Muscle of leg (tissue), 11 donors: ENCODE data around the gene RAB17. TPM values are rescaled to one million over a fixed set of nuclear protein-coding genes. Genes with fewer than 3 reads are reported as not detected.

ENCODE experiments used
- DNase-seq: peaks from one replicate; pipeline ENCODE4 v3.0.0; 2013
- H3K27ac ChIP-seq: one replicate; pipeline ENCODE4 v1.5.1; 2013; ENCODE audit warnings: mild to moderate bottlenecking, low read length, control low read depth
- H3K27me3 ChIP-seq: one replicate; pipeline ENCODE4 v1.6.1; 2013; ENCODE audit warnings: low read length; ENCODE audit not compliant: control insufficient read depth, insufficient read depth
- H3K36me3 ChIP-seq: one replicate; pipeline ENCODE4 v1.6.1; 2013; ENCODE audit warnings: low read length; ENCODE audit not compliant: control insufficient read depth, insufficient read depth
- H3K4me1 ChIP-seq: one replicate; pipeline ENCODE4 v1.6.1; 2013; ENCODE audit warnings: low read length; ENCODE audit not compliant: control insufficient read depth, insufficient read depth
- H3K4me3 ChIP-seq: one replicate; pipeline ENCODE4 v1.5.1; 2013; ENCODE audit warnings: low read length, control low read depth
- H3K9me3 ChIP-seq: replicated peaks from 2 replicates; pipeline ENCODE4 v1.6.1; 2013; ENCODE audit warnings: low read depth, low read length; ENCODE audit not compliant: control insufficient read depth
- WGBS: methylation state at CpG from one replicate; pipeline ENCODE4 v1.1.5; 2013; ENCODE audit warnings: missing lambda C conversion rate; ENCODE audit not compliant: insufficient coverage; 5-methylcytosine and 5-hydroxymethylcytosine counted together
- polyA plus RNA-seq, 8 donors: library from polyadenylated mRNA; unstranded; fragments of 120-200 nt; gene quantifications; one replicate each; pipeline versions ENCODE4 v1.2.1 to v1.2.3, GENCODE V29; 2013; ENCODE audit warnings: inconsistent platforms in 1 of 8, low replicate concordance in 1 of 8; ENCODE audit not compliant: insufficient read length in 8 of 8, insufficient read depth in 1 of 8
- total RNA-seq: library from RNA; stranded (reverse); fragments of 120-200 nt; gene quantifications from one replicate; pipeline ENCODE4 v1.2.4, GENCODE V29; 2013

Gene RAB17
- total and polyA plus RNA-seq, 9 donors: 0.89 to 9.4 (median 1.2) TPM

- Histone ChIP-seq H3K27me3 (peaks cover 2% of the 10 kb centered on the region), H3K4me1 (peaks cover 66% of the 10 kb centered on the region), H3K4me3 (no peak overlapping the region), H3K27ac (peak overlapping the region; percentile 89), H3K9me3 (peaks cover 5% of the 10 kb centered on the region), H3K36me3 (peaks cover 32% of the 10 kb centered on the region)
- DNase-seq: no peak
- 84% methylated on average over 8 of the region's 14 CpGs for WGBS
Observed at GRCh38 chr2:237631007-237631785, 40.7 kb upstream of the RAB17 start.

GRCh38 chr2:237630216-237631000, 39.9 kb upstream of the RAB17 start:
- peaks cover 32% of the 10 kb centered on the region for H3K36me3 ChIP-seq
- DNase-seq: no peak
- peaks cover 74% of the 10 kb centered on the region for H3K4me1 ChIP-seq
- peak overlapping the region; percentile 89 for H3K27ac ChIP-seq
- no peak overlapping the region for H3K4me3 ChIP-seq
- 83% methylated on average over 11 of the region's 12 CpGs for WGBS
- H3K9me3 ChIP-seq: peaks cover 5% of the 10 kb centered on the region
- H3K27me3 ChIP-seq: peaks cover 2% of the 10 kb centered on the region

DNA sequence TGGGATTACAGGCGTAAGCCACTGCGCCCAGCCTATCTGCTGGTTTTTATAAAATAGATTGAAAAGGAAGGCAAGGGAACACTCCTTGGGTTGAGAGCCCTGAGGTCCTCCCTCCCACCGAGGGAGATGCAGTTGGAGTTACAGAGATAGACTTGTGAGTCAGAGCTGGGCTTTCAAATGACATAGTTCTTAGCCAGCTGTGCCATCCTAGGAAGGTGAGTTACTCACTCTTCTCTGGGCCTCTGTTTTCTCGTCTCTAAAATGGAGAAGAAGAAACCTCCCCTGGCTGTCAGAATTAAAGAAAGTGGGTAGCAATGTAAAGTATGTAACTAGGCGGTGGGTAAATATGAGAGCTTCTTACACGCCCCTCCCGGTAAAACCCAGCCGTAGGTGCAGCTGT, 39.2 kb upstream of the RAB17 start:
- Histone ChIP-seq H3K27ac (peak overlapping the region; percentile 89), H3K4me3 (no peak overlapping the region), H3K4me1 (peaks cover 80% of the 10 kb centered on the region), H3K36me3 (peaks cover 32% of the 10 kb centered on the region), H3K27me3 (peaks cover 2% of the 10 kb centered on the region), H3K9me3 (peaks cover 3% of the 10 kb centered on the region)
- 89% methylated on average over 3 of the region's 8 CpGs for WGBS
- peak; percentile 42 for DNase-seq

DNA sequence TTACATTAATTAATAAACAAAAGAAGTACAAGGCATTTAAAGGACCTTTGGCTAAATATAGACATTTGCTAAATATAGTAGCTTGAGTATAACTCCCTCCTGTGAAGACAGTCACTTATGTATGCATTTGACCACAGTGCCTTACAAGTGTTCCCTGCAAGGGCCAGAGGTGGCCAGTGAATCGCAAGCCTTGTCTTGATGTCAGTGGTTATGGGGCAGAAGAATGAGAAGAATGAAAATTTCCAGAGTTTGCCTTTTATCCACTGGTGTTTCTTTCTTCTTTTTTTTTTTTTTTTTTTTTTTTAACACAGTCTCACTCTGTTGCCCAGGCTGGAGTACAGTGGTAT, 38.6 kb upstream of the RAB17 start:
- no CpG with 5 or more reads among the region's 1 CpG for WGBS
- Histone ChIP-seq H3K4me3 (peak overlapping the region; percentile 60), H3K9me3 (peaks cover under 1% of the 10 kb centered on the region), H3K4me1 (peaks cover 86% of the 10 kb centered on the region), H3K27ac (peak overlapping the region; percentile 89), H3K27me3 (peaks cover 2% of the 10 kb centered on the region), H3K36me3 (peaks cover 32% of the 10 kb centered on the region)
- DNase-seq: no peak

DNA sequence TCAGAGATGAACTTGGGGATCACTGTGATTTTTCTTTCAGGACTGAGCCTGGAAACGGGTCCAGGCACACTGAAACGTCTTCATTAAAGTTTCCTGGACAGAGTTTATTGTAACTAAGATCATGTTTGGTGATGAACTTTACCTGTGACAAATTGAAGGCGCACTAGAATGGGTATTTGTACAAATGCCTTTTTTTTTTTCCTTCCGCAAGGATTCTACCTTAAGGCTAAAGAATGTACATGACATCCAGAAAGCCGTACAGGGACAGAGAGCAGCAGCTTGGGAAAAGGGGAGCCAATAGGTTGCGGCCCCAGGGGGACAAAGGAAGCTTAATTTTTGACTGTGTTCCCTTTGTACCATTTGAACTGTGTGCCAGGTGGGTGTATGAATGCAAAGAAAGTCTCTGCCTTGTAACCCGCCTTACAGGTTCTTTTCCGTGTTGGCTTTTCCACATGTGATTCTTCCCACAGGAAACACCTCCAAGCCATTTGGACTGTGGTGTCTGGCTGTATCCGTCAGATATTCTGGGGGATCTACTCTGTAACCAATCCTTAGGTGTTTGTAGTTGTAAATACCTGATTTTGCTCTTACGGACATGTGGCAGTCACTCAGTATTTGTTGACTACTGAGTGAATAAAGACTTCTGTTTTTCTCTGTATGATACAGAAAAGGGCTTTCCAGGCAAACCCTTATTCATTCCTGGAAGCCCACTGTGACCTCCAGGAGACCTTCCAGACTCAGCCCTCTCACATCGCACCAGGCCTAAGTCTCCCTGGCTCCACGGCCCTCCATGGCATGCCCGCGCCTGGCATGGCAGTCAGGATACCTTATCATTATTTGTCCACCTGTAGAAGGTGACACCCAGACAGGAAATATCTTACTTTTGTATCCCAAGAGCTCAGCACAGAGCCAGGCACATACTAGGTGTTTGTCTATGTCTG, 38.0 kb upstream of the RAB17 start:
- H3K27ac ChIP-seq: peak overlapping the region; percentile 89
- H3K4me1 ChIP-seq: peaks cover 89% of the 10 kb centered on the region
- H3K36me3 ChIP-seq: peaks cover 32% of the 10 kb centered on the region
- no peaks in the 10 kb centered on the region for H3K9me3 ChIP-seq
- peak; percentile 23 for DNase-seq
- H3K27me3 ChIP-seq: peaks cover 2% of the 10 kb centered on the region
- H3K4me3 ChIP-seq: peak overlapping the region; percentile 60
- 61% methylated on average over 4 of the region's 14 CpGs for WGBS

GRCh38 chr2:237627441-237628246, 37.1 kb upstream of the RAB17 start, which contains the start of gene LRRFIP1:
TSS of gene LRRFIP1 (plus strand) at chr2:237627587. CDS start at chr2:237627645, 58 bp downstream.
- Histone ChIP-seq H3K9me3 (no peaks in the 10 kb centered on the region), H3K4me1 (peaks cover 82% of the 10 kb centered on the region), H3K4me3 (peak within 1 kb of the TSS; percentile 61), H3K36me3 (peaks cover 32% of the 10 kb centered on the region), H3K27ac (peak within 1 kb of the TSS; percentile 89), H3K27me3 (peaks cover 2% of the 10 kb centered on the region)
- peak; percentile 77 for DNase-seq
- under 1% methylated on average over 113 of the region's 114 CpGs for WGBS

- Histone ChIP-seq H3K4me1 (peaks cover 79% of the 10 kb centered on the region), H3K27me3 (peaks cover 2% of the 10 kb centered on the region), H3K9me3 (no peaks in the 10 kb centered on the region), H3K27ac (peak overlapping the region; percentile 85), H3K4me3 (peak overlapping the region; percentile 61), H3K36me3 (peaks cover 27% of the 10 kb centered on the region)
- DNase-seq: no peak
- 5% methylated on average over 47 of the region's 54 CpGs for whole genome bisulfite sequencing
Observed at GRCh38 chr2:237626813-237627440, 36.4 kb upstream of the RAB17 start.

DNA sequence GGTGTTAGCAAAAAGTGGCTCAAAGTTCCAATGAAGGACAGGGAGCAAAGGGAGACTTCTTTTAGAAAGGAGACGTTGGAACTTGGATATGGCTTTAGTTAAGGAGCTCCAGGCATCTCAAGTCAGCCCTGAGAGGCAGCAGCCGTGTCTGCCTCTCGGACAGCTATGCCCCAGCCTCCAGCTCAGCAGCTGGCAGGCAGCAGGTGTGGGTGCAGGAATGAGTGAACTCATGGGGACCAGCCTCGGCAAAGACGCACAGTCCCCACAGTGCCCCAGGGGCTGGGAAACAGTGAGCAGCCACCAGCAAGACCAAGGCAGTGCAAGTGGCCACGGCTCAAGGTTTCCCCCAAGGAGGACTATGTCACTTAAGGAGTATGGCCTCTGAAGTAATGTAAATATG, 35.2 kb upstream of the RAB17 start:
- H3K27me3 ChIP-seq: peaks cover 2% of the 10 kb centered on the region
- H3K9me3 ChIP-seq: no peaks in the 10 kb centered on the region
- WGBS: 53% methylated on average over 5 of the region's 6 CpGs
- H3K27ac ChIP-seq: peak overlapping the region; percentile 85
- H3K4me1 ChIP-seq: peaks cover 74% of the 10 kb centered on the region
- H3K36me3 ChIP-seq: peaks cover 16% of the 10 kb centered on the region
- no peak overlapping the region for H3K4me3 ChIP-seq
- DNase-seq: peak; percentile 65

GRCh38 chr2:237625216-237625705, 34.7 kb upstream of the RAB17 start:
- peaks cover 2% of the 10 kb centered on the region for H3K27me3 ChIP-seq
- H3K27ac ChIP-seq: peak overlapping the region; percentile 85
- WGBS: 55% methylated on average over 5 of the region's 10 CpGs
- peaks cover 69% of the 10 kb centered on the region for H3K4me1 ChIP-seq
- no peak overlapping the region for H3K4me3 ChIP-seq
- DNase-seq: peak; percentile 75
- no peaks in the 10 kb centered on the region for H3K9me3 ChIP-seq
- peaks cover 11% of the 10 kb centered on the region for H3K36me3 ChIP-seq
